Stimulated activated CD4-positive, alpha-beta T cell treated with anti-CD3 and anti-CD28 coated beads, Interleukin-12 subunit alpha, Interleukin-12 subunit beta, amount 100 ng/mL, for 4 hours (primary cell): Measurements from ENCODE around the gene RHBDF2.

Experiments used
- DNase-seq: peaks from one replicate; pipeline ENCODE4 v3.0.0-alpha.2; 2020

Gene RHBDF2

DNA sequence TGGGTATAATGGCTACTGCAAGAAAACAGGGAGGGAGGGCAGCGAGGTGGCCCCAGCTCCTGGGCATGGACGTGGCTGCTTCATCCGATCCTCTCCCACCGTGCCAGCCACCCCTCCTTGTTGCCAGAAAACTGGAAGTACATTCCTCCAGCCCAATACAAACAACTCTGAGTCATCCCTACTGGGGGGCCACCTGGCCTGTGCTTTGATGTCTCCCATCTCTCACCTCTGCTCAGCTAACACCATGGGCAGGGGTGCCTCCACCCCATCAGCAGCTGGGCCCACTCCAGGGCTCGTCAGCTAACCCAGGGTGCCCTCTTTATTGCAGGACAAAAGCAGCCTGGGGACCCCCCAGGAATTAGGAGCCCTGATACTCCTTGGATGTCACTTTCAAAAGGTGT lies 2.0 kb downstream of the RHBDF2 start:
- DNase-seq: no peak

DNA sequence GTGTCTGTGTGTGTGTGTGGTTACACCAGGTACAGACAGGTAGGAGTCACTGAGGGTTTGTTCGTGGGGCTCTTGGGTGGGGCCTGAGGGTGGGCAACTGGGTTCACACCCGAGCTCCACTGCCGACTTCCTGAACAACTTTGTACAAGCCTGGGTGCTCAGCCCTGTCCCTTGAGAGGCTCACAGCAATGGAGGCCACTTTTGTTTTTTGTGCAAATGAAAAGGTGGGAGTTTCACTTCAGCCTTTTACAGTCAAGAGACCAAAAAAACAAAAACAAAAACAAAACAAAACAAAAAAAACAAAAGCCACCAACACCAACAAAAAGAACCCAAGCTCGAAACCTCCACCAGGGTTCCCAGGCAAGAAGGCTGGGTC lies 2.4 kb downstream of the RHBDF2 start:
- DNase-seq: no peak

DNA sequence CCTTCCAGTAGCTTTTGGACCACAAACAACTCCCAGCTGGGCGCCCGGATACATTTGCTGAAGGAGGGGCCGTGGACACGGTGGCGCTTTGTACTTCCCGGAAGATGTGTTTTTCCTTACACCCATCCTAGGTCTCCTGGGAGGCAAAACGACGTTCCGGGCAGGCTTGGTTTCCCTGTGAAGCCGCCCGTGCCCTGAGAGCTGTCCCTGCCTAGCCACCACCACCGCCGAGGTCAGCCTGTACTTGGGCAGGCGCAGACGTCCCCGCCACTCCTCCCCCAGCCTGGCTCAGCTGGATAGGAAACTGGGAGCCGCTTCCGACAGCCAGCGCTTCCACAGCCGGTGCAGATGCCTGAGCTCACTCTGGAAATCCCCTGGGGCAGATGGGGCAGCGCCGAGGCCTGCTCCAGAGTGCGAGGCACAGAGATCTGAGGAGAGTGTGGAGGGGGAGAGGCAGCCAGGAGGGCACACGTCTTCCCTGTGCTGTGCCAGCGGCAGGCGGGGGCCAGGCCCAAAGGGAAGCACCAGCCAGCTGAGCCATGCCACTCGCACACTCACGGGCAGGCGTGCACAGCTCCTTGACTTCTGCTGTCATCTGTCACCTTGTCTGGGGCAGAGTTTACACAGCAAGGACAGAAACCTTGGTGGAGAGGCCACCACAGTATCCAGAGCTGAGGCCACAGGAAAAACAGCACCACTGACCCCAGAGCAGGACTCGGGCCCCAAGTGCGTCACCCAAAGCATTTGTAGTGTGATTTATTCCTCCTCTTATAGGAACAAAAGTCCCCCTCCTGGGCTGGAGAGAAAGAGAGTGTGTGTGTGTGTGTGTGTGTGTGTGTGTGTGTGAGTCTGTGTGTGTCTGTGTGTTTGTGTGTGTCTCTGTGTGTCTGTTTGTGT lies 3.0 kb downstream of the RHBDF2 start:
- no peak for DNase-seq

DNA sequence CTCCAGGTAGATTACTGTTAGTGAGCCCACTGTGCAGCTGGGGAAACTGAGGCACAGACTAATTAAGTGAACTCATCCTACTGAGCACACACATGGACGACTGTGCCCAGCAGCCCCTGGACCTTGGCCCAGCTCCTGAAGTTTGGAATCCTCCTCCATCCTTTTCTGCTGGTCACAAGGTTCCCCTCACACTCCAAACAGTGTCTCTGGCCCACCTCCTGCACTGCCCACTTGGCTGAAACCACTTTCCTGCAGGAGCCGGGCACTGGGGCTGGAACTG lies 3.6 kb downstream of the RHBDF2 start:
- no peak for DNase-seq

DNA sequence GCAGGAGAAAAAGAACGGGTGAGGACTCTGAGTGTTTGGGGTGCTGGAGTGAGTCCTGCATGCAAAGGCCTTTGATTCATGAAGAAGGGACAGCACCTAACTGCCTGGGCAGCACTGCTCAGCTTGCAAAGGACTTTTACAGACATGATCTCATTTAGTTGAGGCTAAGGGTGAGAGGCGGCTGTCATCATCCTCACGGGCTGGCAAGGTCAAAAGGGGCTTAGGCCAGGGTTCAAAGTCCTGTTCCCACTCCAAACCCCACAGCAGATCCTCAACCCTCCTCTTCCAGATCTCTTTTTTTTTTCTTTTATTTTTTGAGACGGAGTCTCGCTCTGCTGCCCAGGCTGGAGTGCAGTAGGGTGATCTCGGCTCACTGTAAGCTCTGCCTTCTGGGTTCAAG lies 4.8 kb downstream of the RHBDF2 start:
- DNase-seq: no peak

DNA sequence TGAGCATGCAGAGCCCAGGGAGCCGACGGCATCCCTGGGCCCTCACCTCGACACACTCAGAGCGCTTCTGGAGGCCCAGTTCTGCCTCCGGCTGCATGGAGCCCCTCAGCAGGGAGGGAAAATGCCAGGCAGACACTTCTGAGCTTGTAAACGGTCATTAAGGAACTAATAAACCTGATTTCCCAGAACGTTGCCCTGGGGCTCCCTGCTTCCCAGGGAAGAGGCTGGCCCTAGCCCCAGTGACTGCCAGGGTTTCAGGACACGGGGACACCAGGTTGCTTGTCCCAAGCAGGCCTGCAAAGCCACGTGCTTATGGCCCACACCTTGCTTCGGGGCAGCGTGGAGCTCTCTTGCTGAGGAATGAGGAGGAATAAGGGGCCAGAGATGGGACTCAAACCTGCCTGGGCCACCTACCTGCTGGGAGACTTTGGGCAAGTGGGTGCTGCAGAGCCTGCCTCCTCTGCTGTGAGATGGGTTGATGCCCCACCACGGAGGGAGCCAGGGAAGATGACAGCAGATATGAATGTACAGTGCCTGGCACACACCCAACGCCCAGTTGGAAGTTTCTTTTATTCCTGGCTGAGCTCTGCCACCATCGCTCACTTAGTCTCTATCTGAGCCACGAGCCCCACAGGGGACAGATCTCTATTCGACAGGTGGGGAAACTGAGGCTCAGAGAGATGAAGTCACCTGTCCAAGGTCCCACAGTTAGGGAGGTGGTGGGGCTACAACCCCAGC lies 5.4 kb downstream of the RHBDF2 start:
- no peak for DNase-seq

DNA sequence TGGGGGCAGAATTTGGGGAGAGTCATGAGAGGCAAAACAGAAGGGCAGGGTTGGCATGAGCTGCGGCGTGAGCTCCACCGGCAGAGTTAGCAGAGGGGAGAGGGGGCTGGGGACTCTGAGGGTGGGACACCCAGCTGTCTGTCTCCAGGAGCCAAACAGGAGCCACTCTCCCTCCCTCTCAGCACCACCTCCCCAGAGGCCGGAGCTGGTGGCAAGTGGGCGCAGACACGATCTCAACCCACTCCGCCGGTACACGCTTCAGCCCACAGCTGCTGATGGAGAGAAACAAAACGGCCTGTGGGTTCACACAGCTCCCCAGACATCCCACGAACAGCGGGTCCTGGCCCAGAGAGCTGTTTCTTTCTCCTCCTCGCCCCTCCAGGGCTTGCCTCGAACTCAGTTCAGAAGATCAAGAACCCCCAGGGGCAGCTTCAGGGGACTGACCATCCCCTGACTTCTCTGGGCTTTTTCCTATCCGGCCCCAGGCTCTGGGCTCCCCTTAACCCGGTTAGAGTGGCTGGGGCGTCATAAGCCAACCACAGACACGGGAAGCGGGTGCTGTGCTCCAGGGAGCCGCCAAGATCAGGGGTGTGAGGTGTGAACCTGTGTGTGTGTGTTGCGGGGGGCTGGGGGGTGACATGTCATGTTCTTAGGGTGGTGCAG lies 7.6 kb downstream of the RHBDF2 start:
- DNase-seq: no peak

DNA sequence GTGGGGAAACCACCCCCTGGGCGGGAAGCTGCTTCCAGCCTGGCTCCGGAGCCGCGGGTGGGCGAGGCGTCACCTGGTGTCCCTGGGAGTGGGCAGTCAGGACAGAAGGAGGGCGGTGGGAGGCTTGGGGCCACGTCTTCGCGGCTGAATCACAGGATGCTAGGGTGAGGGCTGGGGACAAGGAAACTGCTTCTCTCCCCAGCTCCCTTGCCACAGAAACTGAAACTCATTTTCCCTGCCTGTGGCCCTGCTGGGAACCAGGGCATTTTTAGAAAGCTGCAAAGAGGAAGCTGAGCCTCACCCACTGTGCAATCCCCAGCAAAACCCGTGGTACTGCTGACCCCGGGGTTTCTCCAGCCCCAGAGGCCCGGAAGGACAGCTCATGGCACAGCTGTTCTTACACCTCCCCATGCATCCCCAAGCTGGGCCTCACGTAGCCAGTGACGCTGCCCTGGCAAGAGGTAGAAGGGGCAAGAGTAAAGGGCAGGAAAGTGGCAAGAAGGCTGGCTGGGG lies 8.2 kb downstream of the RHBDF2 start:
- no peak for DNase-seq

DNA sequence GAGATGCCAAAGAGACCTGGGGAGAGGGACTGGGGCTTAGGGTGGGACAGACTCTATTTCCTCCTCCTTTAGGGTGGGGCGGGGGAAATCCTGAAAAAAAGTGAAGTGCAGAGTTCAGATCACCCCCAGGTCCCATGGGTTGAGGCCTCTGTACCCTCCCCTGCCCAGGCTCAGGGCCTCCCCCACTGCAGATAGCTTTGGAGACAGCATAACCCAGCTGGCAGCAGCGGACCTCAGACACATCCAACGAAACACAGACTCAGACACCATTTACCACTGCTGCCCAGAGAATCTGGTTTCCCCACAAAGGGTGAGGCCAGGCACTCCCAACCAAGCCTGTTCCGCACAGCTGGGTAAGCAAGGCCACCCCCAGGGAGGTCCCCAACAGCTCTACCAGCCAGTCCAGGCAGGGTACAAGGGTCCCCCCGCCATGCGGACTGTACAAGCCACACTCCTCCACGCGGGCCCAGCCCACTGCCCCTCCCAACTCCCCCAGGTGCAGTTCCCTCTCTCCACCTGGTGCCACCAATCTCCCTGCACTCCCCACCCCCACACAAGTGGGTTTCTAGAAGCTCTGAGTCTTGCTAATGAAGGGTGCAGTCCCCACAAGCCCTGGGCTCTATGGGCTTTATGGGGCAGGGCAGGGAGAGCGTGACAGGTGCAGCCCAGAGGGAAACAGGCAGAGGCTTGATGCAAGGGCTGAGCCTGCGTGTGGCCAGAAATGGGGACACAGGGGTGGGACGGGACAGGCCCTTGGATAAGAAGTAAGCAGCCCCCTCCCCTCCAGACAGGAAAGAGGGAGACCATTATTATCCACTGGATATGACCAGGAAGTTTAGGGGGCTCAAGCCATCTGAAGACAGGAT lies 8.9 kb downstream of the RHBDF2 start:
- DNase-seq: no peak

DNA sequence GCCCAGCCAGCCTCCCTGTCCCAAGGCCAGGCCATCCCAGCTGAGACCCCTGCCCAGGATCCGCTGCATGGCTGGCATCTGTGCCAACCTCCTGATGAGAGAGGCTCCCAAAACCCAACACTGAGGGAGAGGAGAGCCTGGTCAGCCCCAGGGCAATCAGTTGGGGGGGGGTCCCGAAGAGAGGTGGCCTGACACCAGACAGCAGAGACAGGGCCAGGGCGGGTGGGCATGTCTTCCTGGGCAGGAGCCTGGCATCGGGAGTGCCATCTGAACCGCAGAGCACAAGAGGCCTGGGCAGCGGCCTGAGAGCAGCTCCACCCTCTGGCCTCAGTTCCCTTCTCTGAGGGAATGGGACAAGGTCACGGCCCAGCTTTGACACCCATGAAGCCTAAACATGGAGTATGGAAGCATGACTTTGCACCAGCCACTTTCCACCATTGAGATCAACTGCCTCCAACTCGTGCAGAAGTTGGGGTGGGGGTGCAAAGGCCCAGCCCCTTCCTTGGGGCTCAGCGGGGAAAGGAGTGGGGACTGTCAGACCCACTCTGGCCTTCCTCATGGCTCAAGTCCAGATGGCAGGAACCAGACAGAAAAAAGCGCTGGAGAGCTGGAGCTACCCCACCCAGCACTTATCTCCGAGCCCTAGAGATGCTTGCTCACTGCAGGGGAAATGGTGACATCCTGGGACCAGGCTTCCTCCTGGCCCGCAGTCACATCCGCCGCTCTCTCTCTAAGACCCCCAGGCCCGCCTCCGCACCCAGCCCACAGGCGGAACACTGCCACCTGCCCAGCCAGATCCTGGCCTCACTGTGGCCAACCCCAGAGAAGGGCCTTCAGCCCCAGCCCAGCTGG lies 9.7 kb downstream of the RHBDF2 start:
- no peak for DNase-seq

DNA sequence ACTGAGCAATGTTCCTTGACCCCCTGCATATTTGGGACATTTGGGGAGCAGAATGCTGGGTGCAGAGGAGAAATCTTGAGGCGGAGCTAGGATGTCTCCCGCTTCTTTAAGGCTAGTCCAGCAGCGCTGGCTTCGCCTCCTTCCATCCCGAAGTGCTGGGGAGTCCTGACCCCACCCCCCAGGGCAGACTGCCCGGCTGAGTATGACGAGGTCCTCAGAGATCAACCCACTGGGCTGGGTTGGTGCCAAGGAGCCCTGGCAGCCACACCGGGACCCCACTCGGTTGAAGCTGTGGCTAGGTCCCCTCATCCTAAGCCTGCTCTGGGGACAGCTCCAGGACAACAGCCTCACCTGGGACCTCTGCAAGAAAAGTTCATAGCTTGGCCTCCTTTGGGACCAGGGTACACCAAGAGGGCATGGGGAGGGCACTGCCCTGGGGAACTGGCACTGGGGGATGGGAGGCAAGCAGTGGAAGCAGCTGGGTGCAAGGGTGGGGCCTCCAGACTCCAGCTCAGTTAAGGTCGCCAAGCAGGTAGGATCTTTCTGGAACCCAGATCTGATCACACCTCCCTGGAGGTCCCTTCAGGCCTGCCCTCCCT lies 11.0 kb downstream of the RHBDF2 start:
- DNase-seq: no peak

DNA sequence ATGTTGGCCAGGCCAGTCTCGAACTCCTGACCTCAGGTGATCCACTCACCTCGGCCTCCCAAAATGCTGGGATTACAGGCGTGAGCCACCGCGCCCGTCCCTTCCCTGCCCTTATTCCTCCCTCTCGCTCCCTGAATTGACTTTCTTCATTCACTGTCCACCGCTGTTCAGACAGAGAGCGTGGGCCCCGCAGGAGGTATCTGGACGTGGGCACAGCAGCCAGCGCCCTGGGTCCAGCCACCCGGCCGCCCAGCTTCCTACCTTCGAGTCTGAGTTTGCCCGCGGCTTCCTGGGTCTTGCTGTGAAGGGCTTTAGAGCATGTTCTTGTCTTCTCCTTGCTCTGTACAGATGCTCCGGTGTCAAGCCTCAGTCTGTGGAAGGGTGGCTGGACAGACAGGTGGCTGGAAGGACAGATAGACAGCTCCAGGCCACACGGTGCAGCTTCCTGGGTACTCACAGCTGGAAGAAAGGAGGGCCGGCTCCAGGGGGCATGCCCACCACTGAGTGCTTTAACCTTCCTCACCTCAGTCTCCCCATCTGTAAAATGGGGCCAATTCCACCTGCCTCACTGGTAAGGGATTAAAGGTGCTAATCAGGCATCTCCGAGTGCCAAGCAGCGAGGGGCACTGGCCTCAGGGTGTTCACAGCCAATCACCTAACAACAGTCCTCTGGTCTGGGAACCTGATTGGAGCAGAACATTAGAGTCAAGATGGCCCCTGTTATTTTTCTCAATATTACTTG lies 13.6 kb downstream of the RHBDF2 start:
- DNase-seq: no peak

DNA sequence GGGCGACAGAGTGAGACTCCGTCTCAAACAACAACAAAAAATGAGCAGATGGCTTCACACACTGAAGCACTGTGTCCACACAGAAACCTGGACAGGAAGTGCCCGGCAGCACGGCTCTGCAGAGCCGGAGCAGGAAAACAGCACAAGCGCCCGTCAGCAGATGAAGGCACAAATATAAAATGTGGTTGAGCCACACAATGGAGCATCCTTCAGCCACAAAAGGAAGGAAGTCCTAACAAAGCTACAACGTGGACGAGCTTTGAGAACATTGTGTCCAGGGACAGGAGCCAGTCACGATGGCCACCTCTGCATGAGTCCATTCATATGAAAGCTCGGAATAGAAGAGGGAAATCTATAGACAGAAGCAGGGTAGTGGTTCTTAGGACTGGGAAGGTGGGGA lies 15.7 kb downstream of the RHBDF2 start:
- no peak for DNase-seq

DNA sequence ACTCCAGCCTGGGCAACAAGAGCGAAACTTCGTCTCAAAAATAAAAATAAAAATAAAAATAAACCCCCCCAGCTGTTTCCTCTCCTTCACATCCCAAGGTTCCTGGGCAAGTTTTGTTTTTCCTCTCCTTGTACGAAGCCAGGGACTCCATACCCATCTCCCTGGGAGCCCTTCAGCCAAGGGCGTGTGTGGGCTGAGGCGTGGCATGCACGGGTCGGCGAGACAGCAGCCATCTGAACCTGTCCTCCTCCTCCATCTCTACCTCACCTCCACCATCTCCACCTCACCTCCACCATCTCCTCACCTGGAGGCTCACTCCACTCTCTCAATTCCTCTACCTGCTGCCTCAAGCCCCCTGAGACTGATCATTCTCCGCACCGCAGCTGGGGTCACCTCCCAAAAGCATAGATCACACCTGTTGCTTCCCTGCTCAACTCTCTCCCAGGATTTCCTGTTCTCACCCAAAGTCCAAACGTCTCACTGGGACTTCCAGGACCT lies 16.9 kb downstream of the RHBDF2 start:
- no peak for DNase-seq

DNA sequence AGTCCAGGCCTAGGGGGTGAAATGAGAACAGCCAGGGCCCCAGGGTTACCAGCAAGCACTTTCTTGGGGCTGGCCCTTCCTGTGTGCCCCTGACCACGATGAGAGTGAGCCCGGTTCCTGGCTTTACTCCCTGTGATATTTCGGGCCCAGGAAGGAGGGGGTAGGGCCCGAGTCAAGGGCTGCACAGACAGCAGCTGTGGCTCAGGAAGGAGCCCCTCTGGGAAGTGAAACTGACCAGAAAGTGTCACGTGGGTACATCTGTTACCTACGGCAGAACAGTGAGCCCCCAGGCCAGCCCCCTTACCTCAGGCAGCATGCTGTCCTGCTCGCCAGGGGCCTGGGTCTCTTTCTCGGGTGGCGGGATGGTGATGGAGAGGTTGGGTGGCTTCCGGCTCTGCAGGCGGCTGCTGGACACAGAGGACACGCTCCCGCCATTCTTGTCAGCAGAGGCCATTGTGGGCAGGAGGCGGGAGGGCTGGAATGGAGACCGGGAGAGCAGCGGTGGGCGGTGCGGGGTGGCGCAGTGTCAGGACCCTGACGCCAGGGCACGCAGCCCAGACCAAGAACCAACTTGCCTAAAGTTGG lies 20.1 kb downstream of the RHBDF2 start:
- DNase-seq: no peak

DNA sequence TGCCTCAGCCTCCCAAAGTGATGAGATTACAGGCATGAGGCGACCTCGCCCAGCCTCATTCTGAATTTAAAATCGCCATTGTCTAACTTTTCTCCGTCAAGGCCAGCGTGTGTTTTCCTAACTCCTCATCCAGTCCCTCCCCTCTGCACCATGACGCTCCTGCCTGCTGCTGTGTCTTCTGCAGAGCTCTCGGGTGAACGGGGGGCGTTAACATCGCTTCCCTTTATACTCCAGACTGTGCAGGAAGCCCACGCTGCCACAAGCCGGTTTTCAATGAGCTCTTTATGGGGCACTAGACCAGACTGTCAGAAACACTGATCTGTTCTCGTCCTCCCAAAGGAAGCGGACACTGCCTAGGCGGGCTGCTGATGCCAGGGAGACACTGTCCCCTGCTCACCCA lies 20.6 kb downstream of the RHBDF2 start:
- no peak for DNase-seq

DNA sequence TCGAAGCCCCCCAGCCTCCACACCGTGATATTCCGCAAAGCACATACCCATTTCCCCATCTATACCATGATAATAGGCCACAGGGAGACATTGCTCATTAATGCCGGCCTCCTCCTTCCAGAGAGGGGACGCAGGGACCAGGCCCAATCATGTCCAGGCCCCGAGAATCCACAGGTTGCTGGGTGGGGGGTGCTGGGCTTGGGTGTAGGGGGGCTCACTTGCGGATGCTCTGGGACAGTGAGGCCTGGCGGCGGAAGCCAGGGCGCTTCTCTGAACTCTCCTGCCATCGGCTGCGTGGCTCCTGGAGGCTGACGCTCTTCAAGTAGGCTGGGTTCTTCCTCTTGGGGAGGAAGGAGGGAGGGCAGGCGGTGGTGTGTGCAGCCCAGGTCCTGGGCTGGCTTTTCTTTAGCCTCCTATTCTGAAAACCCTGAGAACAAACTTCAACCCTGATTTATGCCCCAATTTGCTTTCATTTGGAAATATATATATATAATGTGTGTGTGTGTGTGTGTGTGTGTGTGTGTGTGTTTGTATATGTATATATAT lies 21.6 kb downstream of the RHBDF2 start:
- DNase-seq: no peak

DNA sequence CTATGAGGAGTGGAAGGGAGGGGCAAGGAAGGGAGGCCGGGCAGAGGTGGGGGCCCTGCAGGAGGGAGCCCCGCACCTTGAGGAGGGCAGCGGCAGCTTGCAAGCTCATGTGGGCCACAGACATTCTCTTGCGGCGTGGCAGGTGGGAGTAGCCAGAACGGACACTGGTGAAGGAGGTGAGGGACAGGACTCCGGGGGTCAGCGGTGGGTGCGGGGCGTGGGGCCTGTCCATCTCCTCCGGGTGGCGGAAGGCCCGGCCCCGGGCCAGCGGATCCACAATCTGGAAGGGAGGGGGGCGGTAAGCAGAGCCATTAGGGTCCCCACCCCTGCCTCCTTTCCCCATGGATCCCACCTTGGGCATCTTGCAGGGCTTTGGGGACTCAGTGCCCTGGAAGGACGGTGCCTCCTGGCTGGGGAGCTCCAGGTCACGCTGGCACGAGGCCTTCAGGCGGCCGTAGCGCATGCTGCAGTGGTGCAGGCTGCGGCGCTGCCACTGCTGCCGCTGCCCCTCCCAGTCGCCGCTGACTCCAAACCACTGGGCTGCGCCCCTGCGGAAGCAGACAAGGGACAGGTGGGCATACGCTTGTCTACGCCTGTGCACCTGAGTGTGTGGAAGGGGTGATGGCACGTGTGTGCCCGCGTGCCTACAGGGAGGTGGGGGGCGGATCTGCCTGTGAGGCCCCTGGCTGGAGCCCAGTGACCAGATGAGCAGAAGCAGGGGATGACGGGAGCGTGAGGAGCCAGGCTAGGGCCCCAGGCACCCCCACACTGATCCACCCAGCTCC lies 22.3 kb downstream of the RHBDF2 start:
- no peak for DNase-seq

DNA sequence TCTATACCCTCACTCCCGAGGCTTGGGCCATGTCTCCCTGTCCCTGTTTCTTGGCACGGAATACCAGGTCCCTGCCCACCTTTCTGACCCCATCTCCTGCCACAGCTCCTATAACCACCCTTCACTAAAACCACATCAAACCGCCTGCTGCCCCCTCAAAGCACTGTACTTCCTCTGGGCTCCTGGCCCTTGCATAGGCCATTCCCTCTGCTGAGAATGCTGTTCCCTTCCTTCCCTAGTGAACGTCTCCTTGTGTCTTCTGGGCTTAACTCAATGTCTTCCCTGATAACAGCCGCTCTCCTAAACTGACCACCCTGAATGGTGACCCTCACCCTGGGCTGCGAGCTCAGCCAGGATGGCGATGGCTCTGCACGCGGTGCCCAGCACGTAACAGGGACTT lies 23.1 kb downstream of the RHBDF2 start:
- no peak for DNase-seq
